GM18502 (cell line): ENCODE measurements around the gene NRIP1.
A peak's percentile ranks its signal among the peaks of the same experiment; 100 is the strongest.
"Not testable (repeated sequence)": the region's sequence is repeated elsewhere in the genome, so short reads cannot be mapped to it uniquely, and the experiment has no call there.

ENCODE experiments used
- ATAC-seq: cut with Tn5 transposase; IDR thresholded peaks from one replicate; pipeline ENCODE4 v1.9.1; 2021; ENCODE audit warnings: mild to moderate bottlenecking; ENCODE audit not compliant: unreplicated experiment, poor library complexity

NRIP1 gene

GRCh38 chr21:15039607-15040299 lies 25.0 kb downstream of the NRIP1 start:
- ATAC-seq = no peak

- no peak for ATAC-seq
These were observed 26.9 kb downstream of the NRIP1 start for GRCh38 chr21:15037900-15038293.

DNA sequence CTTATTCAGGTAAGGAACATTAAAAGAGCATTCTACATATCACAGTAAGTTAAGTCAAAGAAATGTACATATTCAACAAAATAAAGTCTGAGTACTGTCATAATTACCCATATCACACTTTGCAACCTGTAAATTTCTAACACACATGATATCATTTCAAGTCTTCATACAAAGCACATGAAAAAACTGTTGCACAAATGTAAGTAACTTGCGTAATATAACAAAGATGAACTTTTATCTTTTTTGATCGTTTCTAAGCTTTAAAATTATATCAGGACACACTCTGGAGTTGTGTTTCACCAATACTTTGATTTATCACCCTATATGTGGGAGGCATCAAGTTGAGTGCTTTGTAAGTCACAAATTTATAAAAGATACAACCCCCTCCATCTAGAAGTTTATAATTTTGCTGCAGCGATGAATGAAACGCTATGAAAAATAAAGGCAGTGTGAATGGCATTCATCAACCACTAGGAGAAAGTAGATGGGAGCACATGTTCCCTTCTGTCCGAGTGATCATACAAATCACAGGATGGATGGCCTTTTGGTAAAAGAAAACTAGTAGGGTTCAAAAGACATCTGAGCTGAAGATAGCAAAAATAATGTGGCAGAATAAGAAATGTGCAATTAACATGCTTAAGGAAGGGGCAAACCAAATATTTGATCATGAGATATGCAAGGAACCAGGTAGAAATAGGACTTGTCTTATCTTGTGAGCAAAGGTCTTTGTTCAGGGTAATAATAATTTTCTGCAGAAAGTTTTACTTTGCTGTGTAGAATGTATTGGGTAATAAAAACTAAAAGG lies 27.5 kb downstream of the NRIP1 start:
- ATAC-seq = no peak

GRCh38 chr21:15036189-15036588 lies 28.6 kb downstream of the NRIP1 start:
- ATAC-seq = no peak

- ATAC-seq = no peak
These were observed 30.5 kb downstream of the NRIP1 start for GRCh38 chr21:15034126-15034853.

- ATAC-seq = no peak
These were observed 32.9 kb downstream of the NRIP1 start for GRCh38 chr21:15031790-15032357.

DNA sequence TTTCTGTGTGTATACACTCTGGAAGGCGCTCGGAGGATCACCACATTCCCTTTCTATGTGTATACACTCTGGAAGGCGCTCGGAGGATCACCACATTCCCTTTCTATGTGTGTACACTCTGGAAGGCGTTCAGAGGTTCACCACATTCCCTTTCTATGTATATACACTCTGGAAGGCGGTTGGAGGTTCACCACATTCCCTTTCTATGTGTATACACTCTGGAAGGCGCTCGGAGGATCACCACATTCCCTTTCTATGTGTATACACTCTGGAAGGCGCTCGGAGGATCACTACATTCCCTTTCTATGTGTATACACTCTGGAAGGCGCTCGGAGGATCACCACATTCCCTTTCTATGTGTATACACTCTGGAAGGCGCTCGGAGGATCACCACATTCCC lies 33.4 kb downstream of the NRIP1 start:
- not testable (repeated sequence) for ATAC-seq

DNA sequence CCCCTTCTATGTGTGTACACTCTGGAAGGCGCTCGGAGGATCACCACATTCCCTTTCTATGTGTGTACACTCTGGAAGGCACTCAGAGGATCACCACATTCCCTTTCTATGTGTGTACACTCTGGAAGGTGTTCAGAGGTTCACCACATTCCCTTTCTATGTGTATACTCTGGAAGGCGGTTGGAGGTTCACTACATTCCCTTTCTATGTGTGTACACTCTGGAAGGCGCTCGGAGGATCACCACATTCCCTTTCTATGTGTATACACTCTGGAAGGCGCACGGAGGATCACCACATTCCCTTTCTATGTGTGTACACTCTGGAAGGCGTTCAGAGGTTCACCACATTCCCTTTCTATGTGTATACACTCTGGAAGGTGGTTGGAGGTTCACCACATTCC lies 33.9 kb downstream of the NRIP1 start:
- not testable (repeated sequence) for ATAC-seq

- peak; percentile 64 for ATAC-seq
These were observed 35.7 kb downstream of the NRIP1 start for GRCh38 chr21:15029077-15029476.

DNA sequence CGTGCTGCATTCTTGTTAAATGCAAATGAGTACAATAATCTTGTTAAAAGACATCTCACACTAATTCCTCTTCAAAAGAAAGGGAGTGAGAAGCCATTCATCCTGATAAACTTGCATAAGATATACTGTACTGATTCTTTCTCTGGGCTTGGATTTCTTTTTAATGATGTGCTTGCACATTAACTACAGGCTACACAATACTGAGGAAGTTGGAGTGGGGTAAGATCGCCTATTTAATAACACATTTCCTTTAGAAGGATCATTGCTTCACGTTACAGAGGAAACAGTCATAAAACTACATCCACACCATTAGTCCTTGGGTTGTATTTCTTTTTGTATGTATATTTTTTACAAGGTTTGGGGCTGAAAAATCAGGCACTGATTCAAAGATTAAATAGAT lies 36.6 kb downstream of the NRIP1 start:
- no peak for ATAC-seq

DNA sequence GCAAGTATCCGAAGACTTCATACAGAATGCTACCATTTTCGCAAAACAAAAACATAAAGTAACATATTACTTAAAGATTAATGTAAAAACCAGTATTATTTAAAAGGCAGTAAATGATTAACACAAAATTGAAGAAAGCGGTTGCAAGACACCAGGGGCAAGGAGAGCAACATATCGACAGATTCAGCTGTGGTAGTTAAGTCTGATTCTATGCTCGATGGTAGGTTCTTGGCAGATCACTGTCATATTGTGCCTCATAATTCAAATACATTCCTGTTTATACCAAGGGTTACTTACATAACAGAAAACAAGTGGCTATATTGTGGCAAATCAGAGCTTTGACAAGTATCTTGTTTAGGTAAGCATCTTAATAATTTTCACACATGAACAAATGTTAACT lies 37.7 kb downstream of the NRIP1 start:
- ATAC-seq = no peak

- ATAC-seq = no peak
These were observed 38.4 kb downstream of the NRIP1 start for GRCh38 chr21:15026370-15026769.

DNA sequence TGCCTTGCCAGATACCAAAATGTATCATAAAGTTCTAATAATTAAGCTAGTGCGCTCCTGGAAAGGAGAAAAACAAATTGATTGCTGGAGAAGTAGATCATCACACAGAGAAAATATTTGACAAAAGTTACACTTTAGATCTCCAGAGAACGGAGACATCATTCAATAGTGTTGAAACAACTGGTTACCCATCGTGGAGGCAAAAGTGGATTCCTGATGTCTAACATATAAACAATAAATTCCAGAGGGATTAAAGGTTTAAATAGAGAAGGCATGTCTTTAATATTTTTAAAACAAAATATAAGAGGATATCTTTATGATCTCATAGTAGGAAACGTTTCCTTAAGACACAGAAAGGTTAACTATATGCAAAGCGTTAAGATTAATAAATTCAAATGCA lies 41.0 kb downstream of the NRIP1 start:
- ATAC-seq = no peak

DNA sequence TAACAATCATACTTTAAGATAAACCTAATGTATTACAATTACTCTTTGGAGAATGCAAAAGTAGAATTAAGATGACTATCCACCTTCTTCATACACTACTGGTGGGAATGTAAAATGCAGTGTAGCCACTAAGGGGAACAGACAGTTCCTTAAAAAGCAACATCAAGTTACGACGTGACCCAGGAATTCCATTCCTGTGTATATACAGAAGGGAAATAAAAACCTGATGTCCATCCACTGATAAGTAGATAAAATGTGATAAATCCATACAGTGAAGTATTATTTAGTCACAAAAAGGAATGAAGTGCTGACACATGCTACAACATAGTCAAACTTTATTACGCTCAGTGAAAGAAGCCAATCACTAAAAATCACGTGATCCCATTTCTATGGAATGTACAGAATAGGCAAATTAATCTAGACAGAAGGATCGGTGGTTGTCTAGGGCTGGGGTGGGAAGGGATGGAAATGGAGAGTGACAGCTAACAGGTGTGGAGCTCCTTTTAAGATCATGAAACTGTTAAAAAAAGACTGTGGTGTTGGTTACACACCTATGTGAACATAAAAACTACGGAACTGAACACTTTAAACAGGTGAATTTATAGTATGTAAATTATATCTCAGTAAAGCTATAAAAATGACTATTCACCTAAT lies 42.1 kb downstream of the NRIP1 start:
- no peak for ATAC-seq

GRCh38 chr21:15020797-15021196 lies 44.0 kb downstream of the NRIP1 start:
- no peak for ATAC-seq

DNA sequence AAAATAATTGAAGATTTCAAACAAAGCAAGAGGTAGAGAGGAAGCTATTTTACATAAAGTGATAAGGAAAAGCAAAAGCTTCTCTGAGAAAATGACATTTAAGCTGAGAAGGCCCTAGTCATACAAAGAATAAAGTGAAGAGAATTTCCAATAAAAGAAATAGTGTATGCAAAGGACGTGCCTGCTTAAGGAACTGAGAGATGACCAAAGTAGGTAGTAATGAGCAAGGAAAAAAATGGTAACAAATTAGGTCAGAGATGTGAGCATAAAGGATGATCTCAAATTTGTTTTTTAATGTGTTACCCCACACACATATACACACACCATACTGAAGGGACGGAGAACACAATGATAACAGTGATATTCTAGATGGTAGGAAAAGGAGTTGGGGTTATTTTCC lies 46.4 kb downstream of the NRIP1 start:
- ATAC-seq = no peak

- ATAC-seq = no peak
These were observed 49.0 kb downstream of the NRIP1 start for GRCh38 chr21:15015622-15016471.

- ATAC-seq = no peak
These were observed 50.6 kb downstream of the NRIP1 start for GRCh38 chr21:15014221-15014620.

- ATAC-seq = no peak
These were observed 52.8 kb downstream of the NRIP1 start for GRCh38 chr21:15011967-15012366.
